ENCODE results near the gene ZNF205.

ZNF205 gene

DNA sequence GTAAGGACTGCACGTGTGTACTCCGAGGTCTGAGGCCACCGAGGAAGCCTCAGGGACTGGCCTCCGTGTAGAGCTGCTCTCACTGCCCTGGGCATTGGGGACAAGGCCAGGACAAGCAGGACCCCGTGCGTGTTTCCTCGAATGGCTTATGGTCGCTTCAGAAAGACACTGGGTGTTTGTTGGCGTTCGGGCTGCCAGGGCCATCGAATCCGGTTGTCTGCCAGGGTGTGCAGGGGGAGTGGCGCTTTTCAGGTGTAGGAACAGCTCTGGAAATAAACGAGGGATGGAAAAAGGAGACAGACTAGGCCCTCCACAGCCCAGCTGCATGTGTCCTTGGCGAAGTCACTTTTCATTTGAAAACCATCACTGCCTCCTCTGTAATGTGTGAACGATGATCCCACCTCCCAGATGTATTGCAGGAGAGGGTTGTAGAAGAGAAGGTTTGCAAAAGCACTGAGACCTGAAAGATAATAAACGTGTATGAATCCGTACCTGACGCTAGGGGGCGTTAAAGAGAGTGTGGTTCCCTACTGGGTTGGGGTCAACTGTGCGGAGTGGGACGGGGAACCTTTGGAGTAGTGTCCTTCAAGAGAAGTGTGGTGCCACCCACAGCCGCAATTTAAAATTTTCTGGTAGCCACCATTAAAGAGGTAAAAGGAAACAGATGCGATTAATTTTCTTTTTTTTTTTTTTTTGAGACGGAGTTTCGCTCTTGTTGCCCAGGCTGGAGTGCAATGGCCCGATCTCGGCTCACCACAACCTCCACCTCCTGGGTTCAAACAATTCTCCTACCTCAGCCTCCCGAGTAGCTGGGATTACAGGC, 11.2 kb upstream of the ZNF205 start:
- DNase-seq (ENCODE audit: low read depth, low spot score), result no peak

DNA sequence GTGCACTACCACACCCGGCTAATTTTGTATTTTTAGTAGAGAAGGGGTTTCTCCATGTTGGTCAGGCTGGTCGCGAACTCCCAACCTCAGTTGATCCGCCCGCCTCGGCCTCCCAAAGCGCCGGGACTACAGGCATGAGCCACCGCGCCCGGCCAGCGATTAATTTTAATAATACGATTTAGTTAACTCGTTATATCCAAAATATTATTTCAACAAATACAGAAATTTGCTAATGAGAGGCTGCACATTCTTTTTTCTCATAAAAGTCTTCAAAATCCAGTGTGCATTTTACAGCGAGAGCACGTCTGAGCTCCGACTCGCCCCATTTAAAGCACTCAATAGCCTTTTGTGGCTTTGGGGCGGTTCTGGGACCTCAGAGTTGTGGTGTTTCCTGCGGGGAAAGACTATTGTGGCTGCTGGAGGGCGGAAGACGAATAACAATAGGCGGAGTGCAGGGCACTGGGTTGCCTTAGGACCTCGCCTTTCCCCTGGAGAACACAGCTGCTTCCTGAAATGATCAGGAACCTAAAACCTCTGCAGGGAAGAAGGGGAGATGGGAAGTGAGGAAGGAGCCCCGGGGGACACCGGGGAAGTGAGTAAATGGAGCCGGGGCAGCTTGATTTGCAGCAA, 10.4 kb upstream of the ZNF205 start:
- no peak for DNase-seq (ENCODE audit: low read depth, low spot score)

DNA sequence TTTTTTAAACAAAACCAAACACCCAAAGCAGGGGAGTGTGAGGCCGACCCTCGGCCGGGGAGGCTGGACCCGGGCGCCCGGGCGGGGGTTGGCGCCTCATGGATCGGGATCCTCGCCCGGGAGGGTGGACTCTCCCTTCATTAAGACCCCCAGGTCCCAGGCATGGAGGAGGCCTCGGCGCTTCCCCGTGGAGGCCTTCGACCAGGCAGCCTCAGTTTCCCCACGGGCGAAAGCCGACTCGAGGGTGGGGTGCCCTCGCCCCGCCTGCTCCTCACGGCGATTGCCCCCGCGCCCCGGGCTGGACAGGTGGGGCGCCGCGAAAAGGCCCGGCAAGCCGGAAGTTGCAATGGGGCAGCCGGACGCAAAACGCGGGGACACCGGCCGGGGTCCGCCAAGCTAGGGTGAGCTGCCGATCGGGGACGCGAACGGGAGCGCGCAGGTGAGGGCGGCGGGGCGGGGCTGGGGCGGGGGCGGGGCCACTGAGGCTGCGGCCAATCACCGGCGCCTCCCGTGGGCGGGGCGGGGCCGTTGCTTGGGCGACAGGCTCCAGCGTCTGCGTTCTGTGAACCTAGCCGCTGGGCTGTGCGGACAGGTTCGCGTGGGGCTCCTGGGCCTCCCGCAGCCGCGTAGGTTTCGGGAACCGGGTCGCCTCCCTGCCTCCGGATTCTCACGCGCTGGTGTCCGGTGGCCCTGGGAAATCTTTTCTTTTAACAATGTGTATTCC, 6.0 kb upstream of the ZNF205 start:
- DNase-seq (ENCODE audit: low read depth, low spot score), result peak; percentile 73

DNA sequence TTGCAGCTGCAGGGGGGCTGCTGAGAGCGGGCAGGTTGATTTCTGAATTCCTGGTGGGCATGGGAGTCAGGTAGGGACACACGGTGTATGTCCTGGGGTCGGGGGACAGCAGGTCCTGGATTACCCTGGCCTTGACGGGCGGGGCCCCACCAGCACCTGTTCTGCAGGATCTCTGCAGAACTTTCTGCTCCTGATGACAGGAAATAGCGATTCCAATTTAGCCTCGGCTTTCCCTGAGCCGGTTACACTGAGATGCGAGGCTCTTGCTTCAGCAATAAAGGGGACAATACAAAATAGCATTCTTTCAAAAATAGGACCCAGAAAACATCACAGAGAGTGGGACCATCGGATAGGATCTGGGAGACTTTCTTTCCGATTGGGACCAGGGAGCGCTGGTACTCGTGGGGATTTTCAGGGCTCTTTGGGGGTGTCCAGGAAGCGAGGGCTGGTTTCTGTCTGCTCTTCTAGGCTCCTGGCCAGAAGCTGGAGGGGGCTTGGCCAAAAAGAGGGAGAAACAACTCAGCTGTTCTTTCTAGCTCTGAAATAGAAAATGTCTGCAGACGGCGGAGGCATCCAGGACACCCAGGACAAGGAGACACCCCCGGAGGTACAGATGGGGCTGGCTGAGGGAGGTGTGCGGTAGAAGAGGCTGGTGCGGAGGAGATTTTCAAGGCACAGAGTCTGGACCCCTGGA, 642 bp downstream of the ZNF205 start:
- no peak for DNase-seq (ENCODE audit: low read depth, low spot score)

DNA sequence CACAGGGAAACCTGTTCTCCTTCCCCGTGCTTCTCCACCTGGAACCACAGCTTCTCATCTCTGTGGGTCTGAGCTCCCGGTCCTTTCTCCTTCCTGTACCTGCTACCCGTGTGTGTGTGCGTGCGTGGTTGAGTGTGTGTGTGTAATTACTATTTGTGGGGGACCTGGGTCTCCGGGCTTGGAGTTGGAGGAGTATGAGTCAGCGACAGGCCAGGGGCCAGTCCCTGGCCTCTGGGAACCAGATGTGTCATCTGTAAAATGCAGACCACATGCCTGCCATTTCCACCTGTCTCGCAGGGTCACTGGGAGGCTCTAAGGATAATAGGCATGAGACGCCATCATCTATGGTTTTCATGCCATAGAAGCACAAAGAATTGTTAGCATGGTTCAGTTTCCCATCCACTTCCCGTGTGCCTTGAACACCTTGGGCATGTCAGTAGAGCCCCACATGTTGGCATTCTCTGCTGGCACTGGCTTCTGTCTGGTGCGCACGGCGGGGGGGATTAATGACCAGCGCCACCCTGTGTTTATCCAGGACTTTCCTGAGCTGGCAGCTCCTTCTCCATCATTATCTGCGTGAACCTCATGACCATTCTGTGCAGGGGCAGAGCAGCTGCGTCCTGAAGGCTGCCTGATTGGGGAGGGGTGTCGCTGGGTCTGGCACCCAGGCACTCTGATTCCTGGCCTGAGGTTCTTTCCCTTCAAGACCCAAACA, 1.5 kb downstream of the ZNF205 start:
- DNase-seq (ENCODE audit: low read depth, low spot score), result no peak

GRCh38 chr16:3115003-3115402, 2.6 kb downstream of the ZNF205 start:
- no peak for DNase-seq (ENCODE audit: low read depth, low spot score)

GRCh38 chr16:3115561-3115960, 3.2 kb downstream of the ZNF205 start:
- DNase-seq (ENCODE audit: low read depth, low spot score), result no peak

- DNase-seq (ENCODE audit: low read depth, low spot score), result no peak
Observed at GRCh38 chr16:3118204-3118790, 5.9 kb downstream of the ZNF205 start.

GRCh38 chr16:3118846-3119245, 6.5 kb downstream of the ZNF205 start:
- DNase-seq (ENCODE audit: low read depth, low spot score), result no peak

DNA sequence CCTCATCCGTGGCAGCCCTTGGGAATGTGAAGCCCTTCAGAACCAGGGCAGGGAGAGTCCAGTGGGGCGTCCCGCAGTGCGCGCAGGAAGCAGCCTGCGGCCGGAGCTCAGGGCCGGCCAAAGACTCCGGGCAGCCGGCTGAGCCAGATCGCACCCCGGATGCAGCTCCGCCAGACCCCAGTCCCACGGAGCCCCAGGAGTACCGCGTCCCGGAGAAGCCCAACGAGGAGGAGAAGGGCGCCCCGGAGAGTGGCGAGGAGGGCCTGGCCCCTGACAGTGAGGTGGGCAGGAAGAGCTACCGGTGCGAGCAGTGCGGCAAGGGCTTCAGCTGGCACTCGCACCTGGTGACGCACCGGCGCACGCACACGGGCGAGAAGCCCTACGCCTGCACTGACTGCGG, 6.9 kb downstream of the ZNF205 start:
- no peak for DNase-seq (ENCODE audit: low read depth, low spot score)

- no peak for DNase-seq (ENCODE audit: low read depth, low spot score)
Observed at GRCh38 chr16:3119701-3120408, 7.5 kb downstream of the ZNF205 start.

GRCh38 chr16:3120435-3120834, 8.0 kb downstream of the ZNF205 start:
- DNase-seq (ENCODE audit: low read depth, low spot score), result no peak

GRCh38 chr16:3121851-3122467, 9.6 kb downstream of the ZNF205 start:
- no peak for DNase-seq (ENCODE audit: low read depth, low spot score)

DNA sequence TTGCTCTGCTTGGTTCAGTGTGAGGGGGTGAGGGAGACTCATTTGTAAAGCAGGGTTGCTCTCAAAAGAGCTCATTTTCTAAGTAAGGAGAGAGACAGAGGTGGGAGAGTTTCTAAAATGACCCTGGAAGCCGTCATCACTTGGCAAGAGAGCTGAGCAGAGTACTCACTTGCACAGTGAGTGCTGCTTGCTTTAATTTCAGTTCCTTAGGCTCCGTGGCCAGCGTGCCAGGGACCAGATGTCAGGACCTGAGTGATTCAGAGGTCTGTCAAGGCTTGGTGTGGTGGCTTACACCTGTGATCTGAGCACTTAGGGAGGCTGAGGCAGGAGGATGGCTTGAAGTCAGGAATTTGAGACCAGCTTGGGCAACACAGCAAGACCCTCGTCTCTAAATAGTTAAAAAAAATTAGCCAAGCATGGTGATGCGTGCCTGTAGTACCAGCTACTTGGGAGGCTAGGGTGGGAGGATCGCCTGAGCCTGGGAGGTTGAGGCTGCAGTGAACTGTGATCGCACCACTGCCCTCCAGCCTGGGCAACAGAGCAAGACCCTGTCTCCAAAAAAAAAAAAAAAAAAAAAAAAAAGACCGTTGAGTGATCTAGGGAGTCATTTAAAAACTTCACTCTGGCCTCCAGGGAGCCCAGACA, 10.7 kb downstream of the ZNF205 start:
- no peak for DNase-seq (ENCODE audit: low read depth, low spot score)

GRCh38 chr16:3123986-3124886, 11.8 kb downstream of the ZNF205 start:
- peak; percentile 94 for DNase-seq (ENCODE audit: low read depth, low spot score)

DNA sequence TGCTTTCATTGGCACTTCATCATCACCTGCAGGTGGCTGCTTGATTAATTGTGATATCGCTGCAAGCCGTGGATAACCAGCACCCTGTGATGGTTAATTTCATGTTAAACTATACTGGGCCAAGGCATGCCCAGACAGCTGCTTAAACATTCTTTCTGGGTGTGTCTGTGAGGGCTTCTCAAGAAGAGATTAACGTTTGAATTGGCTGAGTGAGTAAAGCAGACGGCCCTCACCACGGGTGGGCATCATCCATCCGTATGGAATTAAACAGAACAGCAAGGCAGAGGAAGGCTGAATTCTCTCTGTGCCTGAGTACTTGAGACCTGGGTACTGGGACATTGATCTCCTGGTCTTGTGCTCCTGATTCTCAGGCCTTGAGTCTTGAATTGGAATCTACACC, 15.4 kb downstream of the ZNF205 start:
- DNase-seq (ENCODE audit: low read depth, low spot score), result no peak

DNA sequence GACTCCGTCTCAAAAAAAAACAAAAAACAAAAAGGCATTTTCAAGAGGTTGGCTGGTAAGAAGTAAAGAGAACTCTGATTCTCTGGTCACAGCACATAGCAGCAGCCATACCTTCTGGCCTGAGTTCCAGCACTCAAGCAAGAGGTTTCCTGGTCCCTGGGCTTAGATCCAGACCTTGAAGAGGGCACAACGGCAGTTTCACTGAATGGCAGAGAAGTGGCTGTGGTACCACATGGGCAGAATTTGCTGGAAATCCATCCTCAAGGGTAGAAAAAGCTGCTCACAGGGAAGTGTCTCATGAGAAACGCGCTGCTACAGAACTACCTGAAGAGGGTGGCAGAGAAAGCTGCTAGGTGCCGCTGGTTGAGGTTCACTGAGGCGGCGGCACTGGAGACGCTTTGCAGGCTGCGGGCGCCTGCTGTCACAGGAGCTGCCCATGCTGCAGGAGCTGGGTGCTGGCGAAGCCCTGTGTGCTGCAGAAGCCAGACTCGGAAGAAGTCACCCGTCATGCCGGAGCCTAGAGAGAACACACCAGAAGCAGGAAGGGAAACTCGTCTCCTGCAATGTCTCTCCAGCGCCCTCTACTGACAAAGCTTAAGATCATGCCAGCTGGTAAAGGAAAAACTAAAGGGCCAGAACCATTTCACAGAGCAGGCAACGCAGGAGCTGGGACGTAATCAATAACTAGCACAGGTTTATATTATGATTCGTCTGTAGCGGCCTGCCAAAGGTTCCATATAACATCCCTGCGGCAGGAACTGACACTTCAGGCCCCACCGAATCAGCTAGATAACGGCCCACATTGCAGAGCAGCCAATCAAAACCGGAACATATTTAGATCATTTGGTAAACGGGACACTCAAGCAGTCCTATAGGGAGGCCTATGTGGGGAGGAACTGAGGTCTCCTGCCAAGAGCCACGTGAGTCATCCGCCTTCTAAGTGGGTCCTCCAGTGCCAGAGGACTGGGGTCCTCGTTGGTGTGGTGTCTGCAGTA, 17.0 kb downstream of the ZNF205 start:
- peak; percentile 68 for DNase-seq (ENCODE audit: low read depth, low spot score)

Data from activated CD4-positive, CD25-positive, alpha-beta regulatory T cell treated with anti-CD3 and anti-CD28 coated beads, Interleukin-2, amount 50 U/mL, for 16 hours (primary cell).